Choroid plexus epithelial cell (primary cell): ENCODE measurements around the gene SDHAF1.

Experiments used
- DNase-seq: peaks from one replicate; pipeline ENCODE4 v3.0.0-alpha.2; 2010; ENCODE audit warnings: low read depth
- H3K4me3 ChIP-seq: 2 replicates; pipeline ENCODE4 v1.5.1; 2011; ENCODE audit warnings: low read depth, mild to moderate bottlenecking, control low read depth, low read length, moderate library complexity
- CTCF ChIP-seq: conservative IDR thresholded peaks from 2 replicates; pipeline ENCODE4 v1.5.1; 2011; ENCODE audit warnings: low read depth, mild to moderate bottlenecking, control low read depth, inconsistent platforms, low read length, moderate library complexity

SDHAF1 gene

GRCh38 chr19:35959968-35960320, 35.0 kb upstream of the SDHAF1 start:
- H3K4me3 ChIP-seq = no peak overlapping the region
- TF ChIP-seq CTCF = no peak
- DNase-seq = no peak

GRCh38 chr19:35960432-35960972, 34.5 kb upstream of the SDHAF1 start:
- no peak overlapping the region for H3K4me3 ChIP-seq
- DNase-seq = no peak
- no peak for TF ChIP-seq CTCF

GRCh38 chr19:35963514-35963913, 31.5 kb upstream of the SDHAF1 start:
- DNase-seq = peak; percentile 76
- TF ChIP-seq CTCF = no peak
- H3K4me3 ChIP-seq = no peak overlapping the region

- no peak for TF ChIP-seq CTCF
- no peak for DNase-seq
- no peak overlapping the region for H3K4me3 ChIP-seq
These were observed 28.2 kb upstream of the SDHAF1 start for GRCh38 chr19:35966771-35967170.

- DNase-seq = no peak
- TF ChIP-seq CTCF = no peak
- no peak overlapping the region for H3K4me3 ChIP-seq
These were observed 21.5 kb upstream of the SDHAF1 start for GRCh38 chr19:35973487-35973886.

GRCh38 chr19:35975608-35976214, 19.3 kb upstream of the SDHAF1 start:
- peak; percentile 38 for DNase-seq
- H3K4me3 ChIP-seq = no peak overlapping the region
- TF ChIP-seq CTCF = no peak
